ENCODE data around the gene UBE2O. TPM values are rescaled to one million over a fixed set of nuclear protein-coding genes. Genes with fewer than 3 reads are reported as not detected.

The UBE2O gene
- total RNA-seq, 1 experiment from 2014 or later = 19.5 TPM

GRCh38 chr17:76472258-76472645, 19.3 kb upstream of the UBE2O start:
- H3K4me1 Mint-ChIP-seq (ENCODE audit: insufficient read depth, unreplicated experiment) = no peaks in the 10 kb centered on the region
- DNase-seq (ENCODE audit: unreplicated experiment) = no peak
- H3K27ac Mint-ChIP-seq (ENCODE audit: low read depth, unreplicated experiment) = no peak overlapping the region
- intact Hi-C loops (cut with micrococcal nuclease) = no loop called here
- no peaks in the 10 kb centered on the region for H3K27me3 Mint-ChIP-seq (ENCODE audit: insufficient read depth, unreplicated experiment)
- no TSS peak for BruUV-seq (replicated peaks)
- H3K36me3 Mint-ChIP-seq (ENCODE audit: insufficient read depth, unreplicated experiment) = peaks cover 16% of the 10 kb centered on the region
- H3K4me3 Mint-ChIP-seq (ENCODE audit: unreplicated experiment) = no peak overlapping the region
- ChIA-PET CTCF (interaction anchor here (0.7 kb wide), 1 partner anchor 34 kb away, joined by 4 read pairs; no protein-coding TSS in a partner anchor), POLR2A (interaction anchor here (0.9 kb wide), 1 partner anchor 260 kb away, joined by 4 read pairs; no protein-coding TSS in a partner anchor)
- TF ChIP-seq CTCF (IDR thresholded peaks at IDR 0.05; ENCODE audit: unreplicated experiment) = no peak
- H3K9me3 Mint-ChIP-seq (ENCODE audit: unreplicated experiment) = no peaks in the 10 kb centered on the region

GRCh38 chr17:76471498-76472257, 18.7 kb upstream of the UBE2O start:
- H3K4me3 Mint-ChIP-seq (ENCODE audit: unreplicated experiment) = no peak overlapping the region
- no peak overlapping the region for H3K27ac Mint-ChIP-seq (ENCODE audit: low read depth, unreplicated experiment)
- intact Hi-C loops (cut with micrococcal nuclease) = no loop called here
- no peak for TF ChIP-seq CTCF (IDR thresholded peaks at IDR 0.05; ENCODE audit: unreplicated experiment)
- no peak for DNase-seq (ENCODE audit: unreplicated experiment)
- H3K36me3 Mint-ChIP-seq (ENCODE audit: insufficient read depth, unreplicated experiment) = peaks cover 16% of the 10 kb centered on the region
- ChIA-PET POLR2A (interaction anchor here (0.9 kb wide), 1 partner anchor 260 kb away, joined by 4 read pairs; no protein-coding TSS in a partner anchor), CTCF (interaction anchor here (0.7 to 1.6 kb wide), 2 partner anchors 12 to 35 kb away, joined by 3 to 4 read pairs; no protein-coding TSS in a partner anchor)
- H3K4me1 Mint-ChIP-seq (ENCODE audit: insufficient read depth, unreplicated experiment) = no peaks in the 10 kb centered on the region
- H3K9me3 Mint-ChIP-seq (ENCODE audit: unreplicated experiment) = no peaks in the 10 kb centered on the region
- H3K27me3 Mint-ChIP-seq (ENCODE audit: insufficient read depth, unreplicated experiment) = no peaks in the 10 kb centered on the region
- no TSS peak for BruUV-seq (replicated peaks)

GRCh38 chr17:76469991-76470739, 17.2 kb upstream of the UBE2O start:
- ChIA-PET CTCF (interaction anchor here (1.6 to 7.9 kb wide), 2 partner anchors 11 to 36 kb away, joined by 3 to 134 read pairs; partner anchors contain the start of gene RHBDF2), POLR2A (interaction anchor here (0.9 kb wide), 1 partner anchor 36 kb away, joined by 3 read pairs; no protein-coding TSS in a partner anchor)
- DNase-seq (ENCODE audit: unreplicated experiment) = no peak
- no peak overlapping the region for H3K27ac Mint-ChIP-seq (ENCODE audit: low read depth, unreplicated experiment)
- H3K9me3 Mint-ChIP-seq (ENCODE audit: unreplicated experiment) = no peaks in the 10 kb centered on the region
- H3K4me3 Mint-ChIP-seq (ENCODE audit: unreplicated experiment) = no peak overlapping the region
- no TSS peak for BruUV-seq (replicated peaks)
- H3K27me3 Mint-ChIP-seq (ENCODE audit: insufficient read depth, unreplicated experiment) = no peaks in the 10 kb centered on the region
- H3K4me1 Mint-ChIP-seq (ENCODE audit: insufficient read depth, unreplicated experiment) = no peaks in the 10 kb centered on the region
- intact Hi-C loops (cut with micrococcal nuclease) = no loop called here
- peaks cover 7% of the 10 kb centered on the region for H3K36me3 Mint-ChIP-seq (ENCODE audit: insufficient read depth, unreplicated experiment)
- no peak for TF ChIP-seq CTCF (IDR thresholded peaks at IDR 0.05; ENCODE audit: unreplicated experiment)

Data from MCF 10A (cell line).